Fibroblast of mammary gland (primary cell): Measurements from ENCODE around the gene DLG2.
A peak's percentile ranks its signal among the peaks of the same experiment; 100 is the strongest.
"Not testable (repeated sequence)": the region's sequence is repeated elsewhere in the genome, so short reads cannot be mapped to it uniquely, and the experiment has no call there.

ENCODE experiments used
- DNase-seq: peaks from one replicate; pipeline ENCODE4 v3.0.0-alpha.2; 2010; ENCODE audit warnings: low read depth
- H3K4me3 ChIP-seq: 2 replicates; pipeline ENCODE4 v1.5.1; 2011; ENCODE audit warnings: low read depth, mild to moderate bottlenecking, low read length, moderate library complexity; ENCODE audit not compliant: control insufficient read depth
- TF ChIP-seq, protein P1 (sequence below): conservative IDR thresholded peaks from 2 replicates; pipeline ENCODE4 v1.5.1; 2011; ENCODE audit warnings: low read depth, low read length, inconsistent platforms; ENCODE audit not compliant: control insufficient read depth, insufficient read depth

The DLG2 gene

GRCh38 chr11:83608571-83608970 lies 2018.6 kb downstream of the DLG2 start:
- no peak overlapping the region for H3K4me3 ChIP-seq
- TF ChIP-seq, protein P1, sequence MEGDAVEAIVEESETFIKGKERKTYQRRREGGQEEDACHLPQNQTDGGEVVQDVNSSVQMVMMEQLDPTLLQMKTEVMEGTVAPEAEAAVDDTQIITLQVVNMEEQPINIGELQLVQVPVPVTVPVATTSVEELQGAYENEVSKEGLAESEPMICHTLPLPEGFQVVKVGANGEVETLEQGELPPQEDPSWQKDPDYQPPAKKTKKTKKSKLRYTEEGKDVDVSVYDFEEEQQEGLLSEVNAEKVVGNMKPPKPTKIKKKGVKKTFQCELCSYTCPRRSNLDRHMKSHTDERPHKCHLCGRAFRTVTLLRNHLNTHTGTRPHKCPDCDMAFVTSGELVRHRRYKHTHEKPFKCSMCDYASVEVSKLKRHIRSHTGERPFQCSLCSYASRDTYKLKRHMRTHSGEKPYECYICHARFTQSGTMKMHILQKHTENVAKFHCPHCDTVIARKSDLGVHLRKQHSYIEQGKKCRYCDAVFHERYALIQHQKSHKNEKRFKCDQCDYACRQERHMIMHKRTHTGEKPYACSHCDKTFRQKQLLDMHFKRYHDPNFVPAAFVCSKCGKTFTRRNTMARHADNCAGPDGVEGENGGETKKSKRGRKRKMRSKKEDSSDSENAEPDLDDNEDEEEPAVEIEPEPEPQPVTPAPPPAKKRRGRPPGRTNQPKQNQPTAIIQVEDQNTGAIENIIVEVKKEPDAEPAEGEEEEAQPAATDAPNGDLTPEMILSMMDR = no peak
- DNase-seq = no peak

DNA sequence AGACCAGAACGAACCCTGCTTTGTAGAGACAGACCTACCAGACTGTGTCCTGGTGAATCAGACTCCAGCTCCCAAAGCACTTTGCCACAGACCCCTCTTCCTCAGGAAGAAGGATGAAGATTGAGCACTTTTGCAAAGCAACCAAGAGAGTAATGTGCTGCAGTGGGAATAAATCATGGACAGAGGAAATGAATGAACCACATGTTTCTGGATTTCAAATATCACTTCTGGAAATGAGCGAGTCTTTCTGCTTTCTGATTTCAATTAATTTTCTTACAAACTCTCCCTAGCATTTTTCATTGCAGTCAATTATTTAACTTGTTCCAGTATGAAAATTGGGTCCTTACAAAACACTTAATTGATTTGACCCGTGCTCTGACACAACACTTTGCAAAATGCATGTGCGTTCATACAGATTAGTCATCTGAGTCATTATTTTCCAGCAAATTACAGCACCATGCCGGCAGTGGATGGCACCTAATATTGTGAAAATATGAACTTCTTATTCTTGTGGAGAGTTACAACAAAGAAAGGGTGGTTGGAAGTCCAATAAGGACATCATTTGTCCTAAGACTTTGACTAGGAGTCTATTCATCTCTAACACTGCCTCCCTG lies 2025.1 kb downstream of the DLG2 start:
- no peak overlapping the region for H3K4me3 ChIP-seq
- TF ChIP-seq, protein P1 = no peak
- peak; percentile 19 for DNase-seq

DNA sequence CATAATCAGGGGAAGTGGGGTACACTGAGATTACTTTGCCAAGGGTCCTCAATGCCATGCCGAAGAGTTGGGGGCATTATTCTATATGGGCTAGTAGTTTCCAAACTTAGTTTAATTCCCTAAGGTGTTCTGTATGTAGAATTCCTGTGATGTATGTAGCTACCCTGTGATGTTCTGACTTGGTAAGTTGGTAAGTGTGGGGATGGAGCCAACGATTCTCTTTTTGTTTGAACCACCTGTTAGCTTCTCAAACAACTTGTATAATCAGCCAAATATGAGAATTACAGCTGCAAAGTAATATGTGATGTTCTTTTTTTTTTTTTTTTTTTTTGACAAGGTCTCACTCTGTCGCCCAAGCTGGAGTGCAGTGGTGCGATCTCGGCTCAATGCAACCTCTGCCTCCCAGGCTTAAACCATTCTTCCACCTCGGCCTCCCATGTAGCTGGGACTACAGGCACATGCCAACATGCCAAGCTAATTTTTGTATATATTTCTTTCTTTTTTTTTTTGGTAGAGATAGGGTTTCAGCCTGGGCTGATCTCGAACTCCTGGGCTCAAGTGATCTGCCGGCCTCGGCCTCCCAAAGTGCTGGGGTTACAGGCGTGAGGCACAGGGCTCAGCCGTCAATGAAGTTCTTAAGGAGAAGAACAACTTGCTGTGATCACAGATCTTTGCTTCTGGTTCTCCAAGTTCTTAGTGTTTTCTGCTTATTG lies 2025.8 kb downstream of the DLG2 start:
- DNase-seq = no peak
- no peak overlapping the region for H3K4me3 ChIP-seq
- TF ChIP-seq, protein P1 = no peak

DNA sequence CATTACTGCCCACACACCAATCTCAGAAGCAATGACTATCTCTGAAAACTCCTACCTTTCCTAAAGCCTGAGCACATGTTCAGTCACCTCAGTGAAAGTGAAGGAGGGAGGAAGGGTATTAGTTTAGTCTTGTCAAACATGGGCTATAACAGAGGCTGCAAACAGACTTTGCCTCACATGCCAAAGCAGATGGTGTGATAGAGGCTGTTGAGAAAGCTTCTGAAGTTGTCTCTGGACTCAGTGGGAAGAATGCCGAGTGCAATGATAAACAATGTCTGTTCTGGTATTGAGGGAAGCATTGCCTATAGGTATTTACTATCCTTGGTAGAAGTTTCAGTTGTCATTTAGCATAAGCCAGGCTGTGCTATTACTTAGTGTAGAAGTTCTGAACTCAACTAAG lies 2026.5 kb downstream of the DLG2 start:
- no peak overlapping the region for H3K4me3 ChIP-seq
- TF ChIP-seq, protein P1 = no peak
- no peak for DNase-seq

DNA sequence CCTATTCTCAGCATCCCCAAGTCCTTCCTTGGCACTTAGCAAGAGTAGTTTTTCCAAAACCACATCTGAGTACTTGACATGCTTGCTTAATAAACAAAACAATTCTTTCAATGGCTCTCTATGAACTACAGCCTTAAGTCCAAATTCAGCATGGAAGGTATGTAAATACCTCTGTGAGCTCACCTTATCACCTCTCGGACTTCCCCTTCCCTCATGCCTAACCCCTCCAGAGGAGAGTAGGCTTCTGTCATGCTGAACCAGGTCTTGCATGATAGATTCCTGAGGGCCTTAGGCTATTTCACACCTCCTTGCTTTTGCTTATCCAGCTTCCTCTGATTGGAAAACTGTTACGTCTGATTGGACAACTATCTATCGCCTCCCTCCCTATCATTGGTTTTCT lies 2028.1 kb downstream of the DLG2 start:
- DNase-seq = no peak
- H3K4me3 ChIP-seq = no peak overlapping the region
- TF ChIP-seq, protein P1 = no peak

DNA sequence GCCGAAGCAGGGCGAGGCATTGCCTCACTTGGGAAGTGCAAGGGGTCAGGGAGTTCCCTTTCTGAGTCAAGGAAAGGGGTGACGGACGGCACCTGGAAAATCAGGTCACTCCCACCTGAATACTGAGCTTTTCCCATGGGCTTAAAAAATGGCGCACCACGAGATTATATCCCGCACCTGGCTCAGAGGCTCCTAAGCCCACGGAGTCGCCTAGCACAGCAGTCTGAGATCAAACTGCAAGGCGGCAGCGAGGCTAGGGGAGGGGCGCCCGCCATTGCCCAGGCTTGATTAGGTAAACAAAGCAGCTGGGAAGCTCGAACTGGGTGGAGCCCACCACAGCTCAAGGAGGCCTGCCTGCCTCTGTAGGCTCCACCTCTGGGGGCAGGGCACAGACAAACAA lies 2039.3 kb downstream of the DLG2 start:
- H3K4me3 ChIP-seq, DNase-seq: not testable (repeated sequence)

DNA sequence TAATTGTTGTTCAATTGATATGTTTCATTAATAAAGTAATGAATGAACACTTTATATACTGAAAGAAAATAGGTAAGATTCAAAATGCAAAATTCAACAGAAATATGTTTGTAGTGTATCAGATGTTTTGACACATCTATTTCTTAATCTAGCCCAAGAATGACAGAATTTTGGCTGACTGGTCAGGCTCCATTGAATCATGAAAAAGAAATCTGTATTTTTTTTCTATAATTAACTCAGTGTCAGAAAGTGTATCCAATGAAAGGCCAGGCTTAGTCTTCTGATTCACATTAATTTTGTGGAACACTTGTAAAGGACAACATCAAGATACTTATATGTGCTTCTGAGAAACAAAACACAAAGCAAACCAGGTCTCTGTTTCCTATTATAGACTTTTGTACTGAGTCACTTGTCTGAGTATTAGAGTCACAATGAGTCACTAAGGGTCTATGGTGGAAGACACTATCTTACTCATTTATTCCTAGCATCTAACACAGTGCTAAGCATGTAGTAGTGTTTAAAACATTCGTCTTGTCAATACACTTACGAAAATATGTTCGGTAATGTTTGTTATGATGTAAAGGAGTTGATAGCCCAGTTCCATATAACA lies 2043.3 kb downstream of the DLG2 start:
- DNase-seq = peak; percentile 93
- no peak overlapping the region for H3K4me3 ChIP-seq
- TF ChIP-seq, protein P1 = no peak
